GM13976 (cell line): ENCODE data around the gene MPP2.

ENCODE experiments used
- DNase-seq: peaks from one replicate; pipeline ENCODE4 v3.0.0; 2012; ENCODE audit warnings: low spot score
- in situ Hi-C: fragments of 300-500 bp; cut with MboI; formaldehyde crosslinking; loops from one replicate; pipeline ENCODE4 v1.12.0; 2022; ENCODE audit warnings: low sequenced_read_pairs, mixed read lengths, inconsistent platforms; ENCODE audit not compliant: unreplicated experiment
- TF ChIP-seq, protein P1 (sequence below): IDR thresholded peaks from 2 replicates; pipeline ENCODE4 v1.5.1; 2012; ENCODE audit warnings: borderline replicate concordance, mild to moderate bottlenecking; ENCODE audit not compliant: insufficient read depth; ENCODE audit errors: extremely low read depth, missing control alignments, control extremely low read depth

Gene MPP2, protein sequence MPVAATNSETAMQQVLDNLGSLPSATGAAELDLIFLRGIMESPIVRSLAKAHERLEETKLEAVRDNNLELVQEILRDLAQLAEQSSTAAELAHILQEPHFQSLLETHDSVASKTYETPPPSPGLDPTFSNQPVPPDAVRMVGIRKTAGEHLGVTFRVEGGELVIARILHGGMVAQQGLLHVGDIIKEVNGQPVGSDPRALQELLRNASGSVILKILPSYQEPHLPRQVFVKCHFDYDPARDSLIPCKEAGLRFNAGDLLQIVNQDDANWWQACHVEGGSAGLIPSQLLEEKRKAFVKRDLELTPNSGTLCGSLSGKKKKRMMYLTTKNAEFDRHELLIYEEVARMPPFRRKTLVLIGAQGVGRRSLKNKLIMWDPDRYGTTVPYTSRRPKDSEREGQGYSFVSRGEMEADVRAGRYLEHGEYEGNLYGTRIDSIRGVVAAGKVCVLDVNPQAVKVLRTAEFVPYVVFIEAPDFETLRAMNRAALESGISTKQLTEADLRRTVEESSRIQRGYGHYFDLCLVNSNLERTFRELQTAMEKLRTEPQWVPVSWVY

DNA sequence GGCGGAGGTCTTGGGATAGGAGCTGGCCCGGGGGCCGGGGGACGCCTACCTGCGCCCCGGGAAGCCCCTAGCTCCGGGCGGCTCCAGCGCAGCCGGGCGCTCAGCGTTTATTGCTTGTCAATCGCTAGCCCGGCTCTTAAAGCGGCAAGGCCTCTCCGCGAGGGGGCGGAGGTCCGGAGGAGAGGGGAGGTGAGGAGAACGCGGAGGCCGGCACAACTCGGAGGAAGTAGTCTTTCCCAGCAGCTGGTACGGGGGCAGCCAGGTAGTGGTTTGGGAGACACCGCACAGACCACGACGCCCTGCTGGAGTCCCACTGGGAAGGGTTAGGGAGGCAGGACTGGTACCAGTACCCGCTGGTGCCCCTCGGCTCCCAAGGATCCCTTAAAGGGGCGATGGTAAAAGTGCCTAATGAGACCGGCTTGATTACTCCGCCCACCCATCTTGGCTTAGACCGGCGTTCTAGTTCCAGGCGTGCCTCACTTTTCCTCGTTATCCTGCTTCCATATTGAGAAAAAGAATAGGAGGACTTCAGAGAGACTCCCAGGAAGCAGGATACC, at the start of gene MPP2:
TSS of gene MPP2 (minus strand) at position 112 of the 557 bp plus-strand sequence. CDS start 3,076 bp downstream, outside the sequence.
- peak; percentile 67 for DNase-seq
- in situ Hi-C loops, result no loop called here
- TF ChIP-seq, protein P1, sequence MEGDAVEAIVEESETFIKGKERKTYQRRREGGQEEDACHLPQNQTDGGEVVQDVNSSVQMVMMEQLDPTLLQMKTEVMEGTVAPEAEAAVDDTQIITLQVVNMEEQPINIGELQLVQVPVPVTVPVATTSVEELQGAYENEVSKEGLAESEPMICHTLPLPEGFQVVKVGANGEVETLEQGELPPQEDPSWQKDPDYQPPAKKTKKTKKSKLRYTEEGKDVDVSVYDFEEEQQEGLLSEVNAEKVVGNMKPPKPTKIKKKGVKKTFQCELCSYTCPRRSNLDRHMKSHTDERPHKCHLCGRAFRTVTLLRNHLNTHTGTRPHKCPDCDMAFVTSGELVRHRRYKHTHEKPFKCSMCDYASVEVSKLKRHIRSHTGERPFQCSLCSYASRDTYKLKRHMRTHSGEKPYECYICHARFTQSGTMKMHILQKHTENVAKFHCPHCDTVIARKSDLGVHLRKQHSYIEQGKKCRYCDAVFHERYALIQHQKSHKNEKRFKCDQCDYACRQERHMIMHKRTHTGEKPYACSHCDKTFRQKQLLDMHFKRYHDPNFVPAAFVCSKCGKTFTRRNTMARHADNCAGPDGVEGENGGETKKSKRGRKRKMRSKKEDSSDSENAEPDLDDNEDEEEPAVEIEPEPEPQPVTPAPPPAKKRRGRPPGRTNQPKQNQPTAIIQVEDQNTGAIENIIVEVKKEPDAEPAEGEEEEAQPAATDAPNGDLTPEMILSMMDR, result no peak

DNA sequence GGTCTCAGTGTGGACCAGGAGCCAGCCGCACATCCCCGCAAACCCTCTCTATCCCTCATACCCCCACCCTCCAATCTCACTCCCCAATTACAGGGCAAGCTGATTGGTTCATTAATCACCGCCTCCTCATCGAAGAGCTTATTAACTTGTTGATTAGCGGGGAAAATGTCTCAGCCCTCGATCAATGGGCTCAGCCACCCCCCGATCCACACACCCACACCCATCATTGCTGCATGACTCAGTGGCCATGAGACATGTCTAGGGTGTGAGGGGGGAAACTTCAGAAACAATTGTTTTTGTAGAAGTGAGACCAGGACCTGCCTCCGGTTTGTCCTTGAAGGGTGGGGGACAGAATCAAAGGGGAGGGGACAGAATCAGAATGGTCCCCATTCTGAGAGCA, 48.9 kb upstream of the MPP2 start:
- in situ Hi-C loops, result no loop called here
- TF ChIP-seq, protein P1, result no peak
- no peak for DNase-seq

DNA sequence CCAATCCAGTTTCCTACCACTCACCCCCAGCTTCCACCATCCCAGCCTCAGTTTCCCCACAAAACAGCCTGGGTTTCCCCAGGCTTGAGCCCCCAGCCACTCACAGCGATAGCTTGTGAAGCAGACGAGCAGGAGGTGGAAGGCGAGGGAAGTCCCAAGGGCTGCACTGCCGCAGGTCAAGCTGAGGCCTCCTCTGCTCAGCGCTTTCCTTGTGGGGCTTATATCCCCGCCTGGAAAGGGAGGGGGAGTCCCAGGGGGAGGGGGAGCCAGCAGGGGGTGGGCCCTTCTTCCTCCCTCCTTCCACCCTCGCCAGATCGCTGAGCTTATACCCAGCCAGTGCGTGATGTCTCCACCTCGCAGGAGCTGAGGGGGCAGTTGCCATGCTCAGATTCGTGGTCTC, 46.4 kb upstream of the MPP2 start, which contains the start of gene PYY:
TSS of gene PYY (minus strand) at position 195 of the 400 bp plus-strand sequence. CDS start 457 bp downstream, outside the sequence.
- in situ Hi-C loops, result no loop called here
- DNase-seq, result no peak
- TF ChIP-seq, protein P1, result no peak

DNA sequence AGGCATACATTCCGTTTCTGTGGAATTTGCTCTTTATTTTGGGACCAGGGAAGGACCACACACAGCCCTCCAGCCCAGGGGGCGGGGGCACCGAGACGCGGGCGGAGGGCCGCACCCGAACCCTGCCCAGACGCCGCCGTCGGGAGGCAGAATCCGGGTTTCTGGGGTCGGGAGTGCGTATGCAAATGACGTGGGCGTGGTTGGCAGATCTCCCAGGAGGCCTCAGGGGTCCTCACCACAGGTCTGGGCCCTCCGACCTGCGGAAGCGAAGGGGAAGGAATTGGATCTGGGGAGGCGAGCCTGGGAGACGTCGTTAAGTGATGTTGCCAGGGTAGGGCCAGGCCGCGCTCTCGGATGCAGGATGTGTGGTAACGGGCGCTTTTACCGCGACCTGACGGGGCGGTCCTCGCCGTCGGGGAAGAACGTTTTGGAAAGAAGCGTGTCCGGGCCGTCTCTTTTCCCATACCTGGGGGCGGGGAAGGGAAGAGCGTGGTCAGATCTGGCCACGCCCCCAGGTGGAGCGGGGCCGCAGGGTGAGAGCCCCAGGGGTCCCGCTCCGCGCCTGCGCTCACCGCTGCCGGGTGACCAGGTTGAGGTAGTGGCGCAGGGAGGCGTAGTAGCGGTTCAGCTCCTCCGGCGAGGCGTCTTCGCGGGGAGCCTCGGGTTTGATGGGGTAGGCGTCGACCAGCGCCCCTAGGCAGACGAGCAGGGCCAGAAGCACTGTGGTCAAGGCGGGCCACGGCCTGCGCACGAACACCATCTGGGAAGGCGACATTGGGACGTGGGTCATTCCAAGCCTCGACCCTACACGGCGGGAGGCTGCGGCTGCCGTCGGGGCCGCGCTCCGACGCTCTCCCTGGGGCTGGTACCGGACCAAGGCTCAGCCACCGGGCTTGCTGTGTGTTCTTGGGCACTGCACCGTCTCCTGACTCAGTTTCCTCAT, 45.7 kb upstream of the MPP2 start:
- no peak for DNase-seq
- TF ChIP-seq, protein P1, result no peak
- in situ Hi-C loops, result no loop called here

DNA sequence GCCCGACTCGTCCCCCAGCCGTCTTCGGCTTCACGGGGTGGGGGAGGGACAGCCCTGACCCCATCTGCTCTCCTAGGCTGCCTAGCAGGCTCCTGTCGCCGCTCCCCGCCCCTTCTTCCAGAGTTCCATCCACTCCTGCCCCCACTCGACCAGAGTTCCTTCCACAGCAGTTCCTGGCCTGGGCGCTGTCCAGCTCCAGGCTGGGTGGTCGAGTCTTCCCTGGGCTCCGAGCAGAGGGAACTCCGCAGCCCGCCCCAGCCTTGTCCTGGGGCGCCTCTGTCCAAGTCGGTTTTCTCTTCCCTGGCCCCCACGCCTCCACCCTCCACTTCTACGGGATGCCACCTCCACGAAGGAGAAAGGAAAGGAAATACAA, 45.0 kb upstream of the MPP2 start:
- TF ChIP-seq, protein P1, result no peak
- in situ Hi-C loops, result no loop called here
- no peak for DNase-seq

DNA sequence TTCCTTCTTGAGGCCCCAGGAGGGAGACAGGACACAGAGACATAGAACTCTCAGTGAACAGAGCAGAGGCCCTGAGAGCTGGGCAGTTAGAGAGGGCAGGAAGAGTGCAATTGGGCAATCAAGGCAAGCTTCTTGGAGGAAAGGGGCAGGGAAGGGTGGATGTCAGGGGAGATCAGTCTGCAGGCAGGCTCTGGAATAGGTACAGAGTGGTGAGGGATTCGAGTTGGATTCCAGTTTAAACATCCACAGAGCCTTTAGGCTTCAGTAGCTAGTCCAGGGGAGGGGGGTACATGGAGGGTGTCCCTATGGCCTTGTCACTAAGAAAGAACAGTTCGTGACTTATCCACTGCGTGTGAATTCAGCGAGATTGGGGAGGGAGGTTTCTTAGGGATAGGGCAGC, 44.4 kb upstream of the MPP2 start:
- in situ Hi-C loops, result no loop called here
- no peak for DNase-seq
- TF ChIP-seq, protein P1, result no peak
